ENCODE data around the gene ZNF622.
A peak's percentile ranks its signal among the peaks of the same experiment; 100 is the strongest.
"Not testable (repeated sequence)": the region's sequence is repeated elsewhere in the genome, so short reads cannot be mapped to it uniquely, and the experiment has no call there.

ZNF622 gene

GRCh38 chr5:16477541-16477940 lies 11.9 kb upstream of the ZNF622 start:
- no peak for DNase-seq

- not testable (repeated sequence) for DNase-seq
Observed at GRCh38 chr5:16476417-16476816, 10.8 kb upstream of the ZNF622 start.

- no peak for DNase-seq
Observed at GRCh38 chr5:16471387-16471786, 5.8 kb upstream of the ZNF622 start.

- DNase-seq = no peak
Observed at GRCh38 chr5:16467363-16468219, 2.0 kb upstream of the ZNF622 start.

GRCh38 chr5:16464664-16465543 lies 696 bp downstream of the ZNF622 start:
- DNase-seq = no peak

- no peak for DNase-seq
Observed at GRCh38 chr5:16464231-16464630, 1.4 kb downstream of the ZNF622 start.

GRCh38 chr5:16461782-16462181 lies 3.8 kb downstream of the ZNF622 start:
- no peak for DNase-seq

- DNase-seq = no peak
Observed at GRCh38 chr5:16461026-16461425, 4.6 kb downstream of the ZNF622 start.

- no peak for DNase-seq
Observed at GRCh38 chr5:16459451-16459850, 6.1 kb downstream of the ZNF622 start.

- DNase-seq = no peak
Observed at GRCh38 chr5:16457853-16458252, 7.7 kb downstream of the ZNF622 start.

- DNase-seq = no peak
Observed at GRCh38 chr5:16457451-16457850, 8.1 kb downstream of the ZNF622 start.

GRCh38 chr5:16456103-16456832 lies 9.3 kb downstream of the ZNF622 start:
- peak; percentile 42 for DNase-seq

- DNase-seq = no peak
Observed at GRCh38 chr5:16455668-16456067, 9.9 kb downstream of the ZNF622 start.

GRCh38 chr5:16454686-16455085 lies 10.9 kb downstream of the ZNF622 start:
- DNase-seq = no peak

- peak; percentile 52 for DNase-seq
Observed at GRCh38 chr5:16453609-16454008, 12.0 kb downstream of the ZNF622 start.

- no peak for DNase-seq
Observed at GRCh38 chr5:16450163-16450562, 15.4 kb downstream of the ZNF622 start.

- no peak for DNase-seq
Observed at GRCh38 chr5:16446993-16447392, 18.6 kb downstream of the ZNF622 start.

GRCh38 chr5:16437977-16438376 lies 27.6 kb downstream of the ZNF622 start:
- DNase-seq = no peak

GRCh38 chr5:16436065-16436682 lies 29.4 kb downstream of the ZNF622 start:
- not testable (repeated sequence) for DNase-seq

GRCh38 chr5:16431490-16431889 lies 34.1 kb downstream of the ZNF622 start:
- peak; percentile 62 for DNase-seq

GRCh38 chr5:16430349-16431089 lies 35.1 kb downstream of the ZNF622 start:
- DNase-seq = no peak

- no peak for DNase-seq
Observed at GRCh38 chr5:16428359-16428758, 37.2 kb downstream of the ZNF622 start.
